Superior temporal gyrus (tissue), 1 donor: ENCODE results near the gene VAT1.
"Not testable (repeated sequence)": the region's sequence is repeated elsewhere in the genome, so short reads cannot be mapped to it uniquely, and the experiment has no call there.

ENCODE experiments used
- DNase-seq: peaks from one replicate; pipeline ENCODE4 v3.0.0-alpha.2; 2016; ENCODE audit errors: extremely low spot score

The VAT1 gene

DNA sequence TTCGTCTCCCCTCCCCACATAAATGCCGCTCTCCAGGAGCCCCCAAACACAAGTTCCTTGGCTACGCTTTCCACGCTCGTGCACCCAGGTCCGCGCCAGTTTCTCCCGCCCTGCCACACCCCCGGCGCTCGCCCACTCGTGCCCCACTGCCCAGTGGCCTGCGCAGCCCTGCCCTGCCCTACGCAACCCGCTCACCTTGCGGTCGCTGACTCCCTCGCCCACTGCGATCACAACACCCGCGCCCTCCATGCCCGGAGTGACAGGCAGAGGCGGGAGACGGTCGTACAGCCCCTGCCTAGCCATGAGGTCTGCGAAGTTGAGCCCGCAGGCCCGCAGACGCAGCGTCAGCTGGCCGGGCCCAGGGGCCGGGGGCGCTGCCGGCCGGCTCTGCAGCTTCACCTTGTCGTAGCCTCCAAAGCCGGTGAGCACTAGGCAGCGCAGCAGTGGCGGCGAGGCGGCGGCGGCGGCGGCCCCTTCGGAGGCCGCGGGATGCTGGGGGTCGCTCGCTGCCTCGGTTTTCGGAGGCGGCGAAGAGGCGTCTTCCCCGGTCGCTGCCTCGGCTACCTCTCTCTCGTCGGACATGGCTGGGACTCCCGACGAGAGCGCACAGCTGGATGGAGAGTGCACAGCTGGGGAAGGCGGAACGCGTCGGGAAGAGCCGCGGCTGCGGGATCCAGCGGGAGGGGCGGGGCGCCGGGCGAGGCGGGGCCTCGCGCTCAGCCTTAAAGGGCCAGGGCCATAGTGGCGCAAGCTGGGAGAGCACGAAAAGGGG, at the start of gene VAT1:
Gene VAT1 (minus strand): TSS at position 645 of the 772 bp plus-strand sequence. CDS start 63 bp downstream, at position 582.
- DNase-seq = peak; percentile 80

DNA sequence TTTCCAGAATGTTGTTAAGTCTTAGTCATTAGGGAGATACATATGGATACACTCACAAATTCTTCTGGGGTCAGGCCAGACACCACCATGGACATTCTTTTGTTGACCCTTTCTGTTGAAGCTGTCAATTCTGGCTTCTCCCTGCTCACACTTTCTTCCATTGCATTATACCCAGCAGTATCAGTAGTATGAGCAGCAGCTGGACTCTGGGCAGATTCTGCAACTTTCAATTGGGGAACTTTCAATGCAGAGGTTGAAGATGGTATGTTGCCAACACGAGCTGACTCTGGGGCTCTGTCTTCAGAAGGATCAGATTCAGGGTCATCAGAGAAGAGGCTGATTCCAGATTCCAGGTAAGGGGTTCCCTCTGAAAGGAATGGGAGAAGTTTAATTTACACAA, 48.7 kb upstream of the VAT1 start:
- DNase-seq = no peak

DNA sequence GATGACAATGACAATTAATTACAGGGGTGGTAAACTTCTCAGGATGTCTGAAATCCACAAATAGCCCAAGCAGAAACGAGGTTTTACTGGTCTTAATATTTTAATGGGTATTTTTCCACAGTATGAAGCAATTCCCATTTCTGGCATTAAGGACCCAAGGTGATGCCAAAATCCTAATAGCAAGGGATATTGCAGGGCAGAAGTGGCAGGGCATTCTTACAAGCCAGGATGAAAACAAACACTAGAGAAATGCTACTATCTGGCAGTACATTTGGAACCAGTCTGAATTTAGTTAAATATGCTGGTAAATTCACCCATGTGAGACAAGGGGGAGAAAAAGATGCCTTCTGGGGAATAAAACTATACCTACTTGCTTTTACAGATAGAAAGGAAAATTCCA, 48.1 kb upstream of the VAT1 start:
- DNase-seq = no peak

DNA sequence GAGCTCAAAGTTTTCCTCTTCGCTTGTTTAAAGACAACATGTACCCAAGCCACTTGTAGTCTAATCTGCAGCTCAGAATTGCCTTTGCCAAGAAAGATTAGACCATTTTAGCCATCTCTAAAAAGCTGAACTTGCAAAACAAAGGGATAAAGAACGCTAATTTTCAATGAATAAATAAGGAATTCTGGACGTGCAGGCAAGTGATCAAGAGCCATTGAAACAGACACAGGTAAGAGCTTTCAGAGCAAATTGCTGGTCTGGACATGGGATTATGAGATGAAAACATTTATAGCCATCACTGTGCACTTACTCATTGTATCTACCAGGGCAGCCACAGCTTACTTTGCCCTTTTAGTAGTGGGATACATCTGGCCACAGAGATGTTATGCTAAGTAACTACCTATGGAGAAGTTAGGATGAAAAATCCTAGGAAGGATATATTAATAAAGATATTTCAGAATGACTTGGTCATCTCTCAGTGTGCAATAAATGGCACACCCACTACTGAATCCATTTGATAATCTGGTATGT, 47.2 kb upstream of the VAT1 start:
- no peak for DNase-seq

DNA sequence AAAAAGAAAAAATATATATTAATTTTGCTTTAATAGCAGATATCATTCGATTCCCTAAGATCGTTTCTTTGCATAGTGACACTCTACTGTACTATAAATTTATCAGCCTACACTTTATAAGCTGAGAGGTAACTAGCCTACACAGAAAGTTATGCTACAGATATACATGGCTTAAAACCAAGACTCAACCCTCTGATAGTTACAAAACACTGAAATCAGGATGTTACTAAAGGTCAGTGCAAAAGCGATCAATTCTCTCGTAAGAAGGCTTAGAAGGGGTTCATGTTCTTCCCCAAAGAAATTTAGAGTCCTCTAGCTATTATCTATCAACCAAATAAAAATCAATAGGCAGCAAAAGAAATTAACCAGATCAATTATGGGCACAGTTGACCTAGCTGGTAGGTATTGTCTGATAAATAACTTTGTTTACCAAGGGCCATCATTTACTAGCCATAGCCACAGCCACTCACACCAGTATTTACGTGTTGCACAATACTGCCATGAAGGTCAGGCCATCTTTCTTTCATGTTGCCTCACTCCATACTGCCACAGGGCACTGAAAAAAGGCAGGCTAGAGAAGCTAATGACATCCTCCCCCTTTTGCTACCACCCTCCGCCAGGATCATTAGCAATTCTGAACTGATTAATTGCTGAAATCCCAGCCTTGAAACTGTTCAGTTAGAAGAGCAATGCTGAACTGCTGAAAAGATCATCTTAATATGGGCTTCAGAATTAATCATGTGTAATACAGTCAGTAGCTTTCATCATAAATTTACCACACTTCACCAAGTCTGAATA, 46.6 kb upstream of the VAT1 start:
- DNase-seq = no peak

DNA sequence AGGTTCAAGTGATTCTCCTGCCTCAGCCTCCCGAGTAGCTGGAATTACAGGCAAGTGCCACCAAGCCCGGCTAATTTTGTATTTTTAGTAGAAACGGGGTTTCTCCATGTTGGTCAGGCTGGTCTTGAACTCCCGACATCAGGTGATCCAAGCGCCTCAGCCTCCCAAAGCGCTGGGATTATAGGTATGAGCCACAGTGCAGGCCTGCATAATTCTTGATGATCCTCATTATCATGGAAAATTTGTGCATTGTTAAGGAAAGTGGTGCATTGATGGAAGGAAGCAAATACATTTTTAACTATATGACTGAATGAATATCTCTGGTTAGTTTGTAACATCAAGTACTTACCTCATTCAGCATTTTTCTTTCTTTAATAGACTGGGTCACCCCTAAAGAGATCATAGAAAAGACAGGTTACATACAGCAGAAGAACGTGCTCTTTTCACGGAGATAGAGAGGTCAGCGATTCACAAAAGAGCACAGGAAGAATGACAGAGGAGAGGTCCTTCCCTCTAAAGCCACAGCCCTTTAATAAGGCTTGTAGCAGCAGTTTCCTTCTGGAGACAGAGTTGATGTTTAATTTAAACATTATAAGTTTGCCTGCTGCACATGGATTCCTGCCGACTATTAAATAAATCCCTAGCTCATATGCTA, 40.9 kb upstream of the VAT1 start:
- no peak for DNase-seq

DNA sequence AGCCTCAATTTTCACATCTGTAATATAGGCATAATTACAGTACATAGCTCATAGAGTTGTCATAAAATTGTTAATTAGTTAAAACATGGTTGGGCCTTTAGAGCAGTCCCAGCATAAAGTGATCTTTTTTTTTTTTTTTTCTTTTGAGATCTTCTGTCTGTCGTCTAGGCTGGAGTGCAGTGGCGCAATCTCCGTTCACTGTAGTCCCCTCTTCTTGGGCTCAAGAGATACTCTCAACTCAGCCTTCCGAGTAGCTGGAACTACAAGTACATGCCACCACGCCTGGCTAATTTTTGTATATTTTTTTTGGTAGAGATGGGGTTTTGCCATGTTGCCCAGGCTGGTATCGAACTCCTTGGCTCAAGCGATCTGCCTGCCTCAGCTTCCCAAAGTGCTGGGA, 33.9 kb upstream of the VAT1 start:
- no peak for DNase-seq

DNA sequence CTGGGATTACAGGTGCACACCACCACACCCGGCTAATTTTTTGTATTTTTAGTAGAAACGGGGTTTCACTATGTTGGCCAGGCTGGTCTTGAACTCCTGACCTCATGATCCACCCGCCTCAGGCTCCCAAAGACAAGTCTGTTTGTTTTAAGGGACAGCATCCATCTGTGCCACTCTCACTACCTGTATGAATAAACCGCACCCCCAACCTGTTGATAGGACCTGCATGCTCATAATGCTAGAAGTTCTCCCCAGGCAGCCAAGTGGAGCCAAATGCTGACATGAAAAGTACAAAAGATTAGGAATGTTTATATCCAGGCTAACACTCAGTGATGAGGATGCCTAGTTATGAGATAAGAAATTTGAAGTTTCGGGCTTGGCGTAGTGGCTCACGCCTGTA, 30.8 kb upstream of the VAT1 start:
- not testable (repeated sequence) for DNase-seq

DNA sequence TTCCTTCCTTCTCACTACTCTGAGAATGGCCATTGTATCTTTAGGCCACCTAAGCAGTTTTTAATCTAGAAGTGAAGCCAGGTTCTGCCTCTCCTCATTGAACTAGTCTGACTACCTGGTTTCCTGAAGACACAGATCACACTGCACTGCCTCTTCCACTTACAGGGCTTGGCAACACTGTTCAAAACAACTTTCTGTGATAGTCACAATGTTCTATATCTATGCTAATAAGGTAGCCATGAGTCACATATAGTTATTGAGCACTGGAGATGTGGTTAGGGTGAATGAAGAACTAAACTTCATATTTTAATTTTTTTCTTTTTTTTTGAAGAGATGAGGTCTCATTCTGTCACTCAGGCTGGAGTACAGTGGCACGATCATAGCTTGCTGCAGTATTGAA, 29.8 kb upstream of the VAT1 start:
- no peak for DNase-seq

DNA sequence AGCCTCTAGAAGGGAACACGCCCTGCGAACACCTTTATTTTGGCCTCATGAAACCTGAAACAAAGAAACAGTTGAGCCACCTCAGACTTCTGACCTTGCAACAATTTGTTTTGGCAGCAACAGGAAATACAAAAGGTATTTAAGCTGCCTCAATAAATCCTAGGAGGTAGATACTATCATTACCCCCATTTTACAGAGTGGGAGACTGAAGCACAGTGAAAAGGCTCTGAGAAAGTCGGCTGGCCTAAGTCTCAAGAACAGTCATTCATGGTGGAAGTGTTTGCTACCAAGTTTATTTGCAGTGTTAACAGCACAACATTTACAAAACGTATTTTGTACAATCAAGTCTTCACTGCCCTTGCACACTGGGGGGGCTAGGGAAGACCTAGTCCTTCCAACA, 21.8 kb upstream of the VAT1 start:
- DNase-seq = no peak

DNA sequence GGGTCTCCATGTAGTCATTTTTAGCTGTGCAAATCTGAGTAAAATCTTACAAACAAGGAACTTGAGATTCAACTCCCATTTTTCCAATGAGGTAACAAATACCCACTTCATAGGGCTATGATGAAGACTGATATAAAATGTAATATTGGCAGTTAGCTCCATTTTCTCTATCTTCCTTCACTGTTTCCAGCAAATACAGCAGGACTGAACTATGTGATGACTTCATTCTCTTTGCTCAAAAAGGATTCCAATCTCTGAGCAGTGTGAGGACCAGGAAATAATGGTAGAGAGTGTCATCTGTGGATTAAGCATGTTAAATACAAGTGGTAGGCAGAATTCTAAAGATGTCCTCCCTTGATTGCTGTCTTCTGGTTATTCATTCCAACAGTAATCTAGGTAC, 21.1 kb upstream of the VAT1 start:
- no peak for DNase-seq

DNA sequence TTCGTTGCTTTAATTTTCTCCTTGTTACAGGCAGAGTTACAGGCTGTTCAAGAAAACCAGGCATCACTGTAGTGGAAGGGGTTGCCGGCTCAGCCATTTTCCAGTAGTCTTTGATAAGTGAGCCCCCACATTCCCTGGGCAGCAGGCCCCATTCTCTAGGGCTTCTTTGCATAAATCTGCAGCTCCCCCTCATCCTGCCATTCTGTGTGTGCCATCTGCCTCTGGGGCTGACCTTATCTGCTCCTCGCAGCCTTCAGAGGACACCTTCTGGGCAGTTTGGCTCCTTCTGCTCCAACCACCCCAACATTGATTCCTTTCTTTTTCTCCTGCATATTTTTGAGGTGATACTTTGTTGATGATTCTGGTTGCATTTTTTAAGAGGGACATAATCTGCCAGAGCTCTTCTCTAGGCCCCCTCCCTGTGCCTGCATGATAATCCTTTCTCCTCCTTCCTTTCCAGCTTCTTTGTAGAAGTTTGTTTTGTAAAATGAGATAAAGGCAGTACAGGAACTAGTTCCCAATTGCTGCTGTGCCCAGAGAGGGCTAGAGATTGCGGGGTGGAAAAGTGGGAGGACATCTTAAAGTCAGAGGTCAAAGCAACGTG, 19.9 kb upstream of the VAT1 start:
- DNase-seq = no peak

DNA sequence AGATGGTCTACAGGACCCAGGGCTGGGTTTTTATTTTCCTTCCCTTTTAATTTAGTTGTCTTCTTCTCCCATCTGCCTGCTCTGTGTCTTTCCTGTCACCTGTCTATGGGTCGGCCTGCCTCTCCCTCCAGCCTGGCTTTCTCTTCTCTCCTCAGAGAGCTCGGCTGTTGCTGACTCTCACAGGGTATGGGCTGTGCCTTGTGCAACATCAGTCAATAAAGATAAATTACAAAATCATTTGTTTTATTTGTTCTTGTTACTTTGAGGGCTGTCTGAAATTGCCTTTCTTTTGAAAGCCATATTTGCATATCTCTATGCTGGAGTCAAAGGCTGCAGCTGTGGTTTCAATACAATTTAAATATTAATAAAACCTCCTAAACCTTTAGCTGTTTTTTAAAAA, 18.5 kb upstream of the VAT1 start:
- no peak for DNase-seq

DNA sequence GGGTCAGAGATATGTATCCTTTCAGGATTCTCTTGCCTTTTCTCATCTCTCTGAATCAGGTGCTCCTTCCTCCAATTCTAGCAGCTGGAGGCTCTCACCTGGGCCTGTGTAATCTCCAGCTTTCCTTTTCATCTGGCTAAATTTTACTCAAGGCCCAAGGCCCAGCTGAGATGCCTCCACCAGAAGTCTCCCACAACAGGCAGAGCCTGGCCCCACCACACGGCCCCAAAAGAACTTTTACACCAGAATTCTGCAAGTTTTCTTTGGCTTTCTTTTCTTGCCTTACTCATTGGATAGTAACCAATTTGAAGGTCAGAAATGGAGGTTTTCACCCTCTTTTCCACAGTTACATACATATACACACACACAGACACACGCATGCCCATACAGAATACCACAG, 17.5 kb upstream of the VAT1 start:
- no peak for DNase-seq

DNA sequence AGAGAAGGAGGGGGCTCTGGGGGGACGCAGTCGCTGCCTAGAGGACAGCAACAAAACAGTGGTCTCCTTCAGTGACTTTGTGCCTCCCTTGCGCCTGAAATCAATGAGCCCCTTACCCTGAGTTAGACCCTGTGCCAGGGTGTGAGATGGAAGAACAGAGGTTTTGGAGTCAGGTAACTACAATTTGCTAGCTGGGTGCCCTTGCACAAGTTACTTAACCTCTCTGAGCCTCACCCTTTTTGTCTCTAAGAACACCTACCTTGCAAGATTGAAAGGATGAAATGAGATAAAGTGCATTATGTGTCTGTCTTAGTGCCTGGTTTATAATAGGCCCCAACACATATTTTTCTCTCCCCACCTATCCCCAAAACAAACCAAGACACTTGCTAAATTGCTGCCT, 12.7 kb upstream of the VAT1 start:
- no peak for DNase-seq

DNA sequence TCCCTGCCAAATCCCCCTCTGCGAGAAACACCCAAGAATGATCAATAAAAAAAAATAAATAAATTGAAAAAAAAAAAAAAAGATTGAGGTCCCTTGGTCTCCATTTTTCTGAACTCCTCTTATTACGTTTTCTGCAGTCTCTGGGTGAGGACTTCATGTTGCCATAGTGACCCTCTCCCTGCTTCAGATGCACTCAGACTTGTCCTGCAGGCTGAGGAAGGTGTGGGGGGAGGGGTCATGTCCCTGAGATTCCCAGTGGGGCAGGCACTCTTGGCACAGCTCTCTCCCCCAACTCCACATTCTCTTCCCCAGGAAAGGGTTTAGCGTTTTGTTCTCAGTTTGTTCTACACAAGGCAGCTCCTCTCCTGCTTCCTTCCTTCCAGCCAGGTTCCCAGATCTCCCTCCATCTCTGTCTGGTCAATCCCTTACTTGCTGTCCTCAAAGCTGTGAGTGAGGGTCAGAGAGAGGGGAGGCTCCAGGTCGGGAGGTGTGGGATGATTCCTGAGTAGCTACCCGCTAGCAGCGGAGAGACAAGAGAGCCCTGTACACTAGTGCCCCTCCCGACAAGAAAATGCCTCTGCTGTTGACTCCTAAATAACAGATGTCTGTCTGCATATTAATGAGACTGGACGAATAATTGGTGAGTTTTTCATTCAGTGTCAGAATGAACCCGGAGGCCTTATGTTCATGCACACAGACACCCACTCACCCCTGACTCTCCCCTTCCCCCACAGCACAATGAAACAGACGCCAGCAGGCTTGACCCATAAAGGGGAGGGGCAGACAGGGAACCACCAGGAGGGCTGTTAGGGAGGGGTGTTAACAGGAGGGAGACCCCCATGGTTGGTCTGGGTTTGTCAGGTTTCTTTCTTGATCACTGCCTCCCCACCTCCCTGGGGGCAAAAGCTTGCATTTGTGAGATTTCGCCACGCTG, 12.0 kb upstream of the VAT1 start:
- peak; percentile 45 for DNase-seq

DNA sequence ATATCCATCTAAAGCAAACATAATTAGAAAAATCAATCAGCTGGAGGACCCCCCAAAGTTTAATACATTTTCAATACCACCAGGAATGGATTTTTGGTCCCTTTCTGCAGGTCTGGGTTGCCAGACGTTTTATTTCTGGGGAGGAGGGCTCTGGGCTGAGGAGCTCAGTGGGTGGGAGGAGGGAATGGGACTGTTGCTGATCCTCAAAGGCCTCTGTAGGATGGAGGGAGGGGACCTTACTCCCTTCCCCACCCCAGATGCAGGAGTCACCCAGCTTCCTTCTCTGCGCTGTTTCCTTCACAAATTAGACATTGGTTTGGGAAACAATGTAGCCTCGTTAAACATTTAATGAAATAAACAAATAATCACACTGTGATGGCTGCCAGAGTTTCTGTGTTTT, 9.5 kb upstream of the VAT1 start:
- DNase-seq = no peak

DNA sequence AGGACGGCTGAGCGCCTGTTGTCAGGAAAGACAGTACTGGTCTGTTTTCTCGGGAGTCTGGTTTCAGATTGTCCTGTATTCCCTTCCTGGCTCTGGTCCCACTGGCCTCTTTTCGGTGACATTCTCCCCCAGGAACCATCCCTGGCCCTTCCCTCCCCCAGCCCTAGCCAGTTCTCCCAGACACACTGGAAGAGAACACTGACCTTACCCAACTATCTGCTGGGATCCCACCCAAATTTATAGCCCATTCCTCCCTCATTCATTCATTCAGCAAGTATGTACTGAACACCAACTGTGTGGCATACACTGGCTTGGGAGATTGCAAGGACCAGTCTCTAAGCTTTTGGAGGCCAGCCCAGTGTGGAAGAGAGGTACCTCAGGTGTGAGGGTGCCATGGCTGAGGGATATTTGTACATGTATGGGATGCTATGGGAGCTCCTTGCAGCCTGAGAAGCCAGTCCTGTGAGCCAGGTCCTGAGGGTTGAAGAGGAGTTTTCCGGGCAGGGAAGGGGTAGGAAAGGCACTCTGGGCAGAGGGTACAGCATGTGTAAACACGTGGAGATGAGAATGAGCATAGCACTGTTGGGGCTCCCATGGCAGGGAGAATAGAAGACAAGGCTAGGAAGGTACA, 8.1 kb upstream of the VAT1 start:
- no peak for DNase-seq

DNA sequence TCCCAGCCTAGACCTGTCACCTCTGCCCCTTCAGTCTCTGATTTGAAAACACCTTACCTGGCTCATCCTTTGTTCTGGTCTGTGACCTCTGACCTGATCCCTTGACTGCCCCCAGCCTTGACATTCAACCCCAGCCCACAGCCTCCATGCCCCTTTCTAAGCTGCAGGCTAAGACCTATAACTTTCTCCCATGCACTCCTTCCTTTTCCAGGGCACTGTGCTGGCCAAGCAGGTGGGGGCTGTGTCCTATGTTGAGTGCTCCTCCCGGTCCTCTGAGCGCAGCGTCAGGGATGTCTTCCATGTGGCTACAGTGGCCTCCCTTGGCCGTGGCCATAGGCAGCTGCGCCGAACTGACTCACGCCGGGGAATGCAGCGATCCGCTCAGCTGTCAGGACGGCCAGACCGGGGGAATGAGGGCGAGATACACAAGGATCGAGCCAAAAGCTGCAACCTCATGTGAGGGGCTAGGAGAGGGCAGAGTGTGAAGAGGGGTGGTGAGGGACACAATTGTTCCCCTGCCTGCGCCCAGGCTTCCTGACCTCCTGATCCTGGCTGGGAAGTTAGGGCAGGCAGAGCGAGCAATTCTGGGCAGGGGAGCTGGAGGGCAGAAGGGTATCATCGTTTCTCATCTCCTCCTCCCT, 6.2 kb upstream of the VAT1 start:
- no peak for DNase-seq
